Right cardiac atrium (tissue), 5 donors: ENCODE measurements around the gene TGM3. TPM values are rescaled to one million over a fixed set of nuclear protein-coding genes. Genes with fewer than 3 reads are reported as not detected.

Experiments
- ATAC-seq, 2 donors: fragments of 200-7000 bp; cut with Tn5 transposase; one replicate each; pipeline versions ENCODE4 v1.8.0 to v1.9.1; 2020; ENCODE audit warnings: moderate library complexity in 2 of 2, mild to moderate bottlenecking in 1 of 2
- DNase-seq, 3 donors: peaks; one replicate each; pipeline ENCODE4 v3.0.0-alpha.2; 2020
- H3K27ac ChIP-seq: one replicate; pipeline ENCODE4 v1.5.1; 2013; ENCODE audit warnings: mild to moderate bottlenecking, low read length, control low read depth, moderate library complexity
- H3K27me3 ChIP-seq: one replicate; pipeline ENCODE4 v1.6.1; 2013; ENCODE audit not compliant: control insufficient read depth, insufficient read depth
- H3K4me1 ChIP-seq: one replicate; pipeline ENCODE4 v1.6.1; 2013; ENCODE audit warnings: low read length; ENCODE audit not compliant: control insufficient read depth, insufficient read depth
- H3K4me3 ChIP-seq: one replicate; pipeline ENCODE4 v1.5.1; 2013; ENCODE audit warnings: low read length, control low read depth
- H3K9me3 ChIP-seq: one replicate; pipeline ENCODE4 v1.6.1; 2013; ENCODE audit warnings: low read length; ENCODE audit not compliant: control insufficient read depth
- WGBS: extraction: QIAGEN DNeasy Blood & Tissue Kit; methylation state at CpG from one replicate; pipeline ENCODE4 v1.1.7; 2013; 5-methylcytosine and 5-hydroxymethylcytosine counted together
- intact Hi-C, 4 donors: fragments of 100-400 bp; cut with DNase I; formaldehyde crosslinking; loops; one replicate each; pipeline versions ENCODE4 v1.11.0 to v1.14.0; 2022 to 2023
- polyA plus RNA-seq: library from polyadenylated mRNA; stranded (reverse); fragments of 200-250 nt; gene quantifications from one replicate; pipeline ENCODE4 v1.2.3, GENCODE V29; 2013
- total RNA-seq, 4 donors: library from RNA; stranded (reverse); fragmentation: NEBNext Ultra II Directional; extraction: Animal tissue kit (Norgen Biotek cat#: 25700); gene quantifications; one replicate each; pipeline ENCODE4 v1.2.1, GENCODE V29; 2021
- donor health status: healthy with polysubstance abuse.
- donor health status: DM: no; HTN: yes; CAD: no.
- donor health status: DM: no; HTN: no; CAD: no.
- donor health status: DM: no; HTN: yes; CAD: no; lungs with severe emphysema.
- donor health status: DM: yes; HTN: yes; CAD: no.

Gene TGM3
- total and polyA plus RNA-seq, 5 donors: 0.05 TPM; not detected in 4

- Histone ChIP-seq H3K4me3 (no peak overlapping the region), H3K9me3 (no peaks in the 10 kb centered on the region), H3K4me1 (no peaks in the 10 kb centered on the region), H3K27ac (no peak overlapping the region), H3K27me3 (no peaks in the 10 kb centered on the region)
- no peak for ATAC-seq
- DNase-seq: no peak
- intact Hi-C loops: no loop called here
- 71% methylated on average over 5 of the region's 5 CpGs for WGBS
Observed at GRCh38 chr20:2298701-2299100, 2.9 kb downstream of the TGM3 start.

- no peaks in the 10 kb centered on the region for H3K27me3 ChIP-seq
- DNase-seq (peak; percentile 45 to 73 (median 67)), ATAC-seq (peak; percentile 50 to 52)
- H3K4me1 ChIP-seq: no peaks in the 10 kb centered on the region
- intact Hi-C loops: no loop called here
- no peaks in the 10 kb centered on the region for H3K9me3 ChIP-seq
- WGBS: 67% methylated on average over 9 of the region's 9 CpGs
- H3K4me3 ChIP-seq: no peak overlapping the region
- no peak overlapping the region for H3K27ac ChIP-seq
Observed at GRCh38 chr20:2299301-2299700, 3.5 kb downstream of the TGM3 start.

GRCh38 chr20:2300002-2300401 is 4.2 kb downstream of the TGM3 start:
- Histone ChIP-seq H3K9me3 (no peaks in the 10 kb centered on the region), H3K4me3 (no peak overlapping the region), H3K4me1 (no peaks in the 10 kb centered on the region), H3K27me3 (no peaks in the 10 kb centered on the region), H3K27ac (no peak overlapping the region)
- no peak for ATAC-seq
- intact Hi-C loops: no loop called here
- DNase-seq: no peak

- H3K4me3 ChIP-seq: no peak overlapping the region
- no peaks in the 10 kb centered on the region for H3K9me3 ChIP-seq
- intact Hi-C loops: no loop called here
- ATAC-seq (no peak), DNase-seq (no peak)
- H3K27me3 ChIP-seq: no peaks in the 10 kb centered on the region
- no peaks in the 10 kb centered on the region for H3K4me1 ChIP-seq
- 84% methylated on average over 3 of the region's 3 CpGs for WGBS
- H3K27ac ChIP-seq: no peak overlapping the region
Observed at GRCh38 chr20:2300420-2300819, 4.6 kb downstream of the TGM3 start.

GRCh38 chr20:2301164-2301622 is 5.4 kb downstream of the TGM3 start:
- H3K4me1 ChIP-seq: no peaks in the 10 kb centered on the region
- no peak overlapping the region for H3K4me3 ChIP-seq
- intact Hi-C loops: no loop called here
- ATAC-seq (peak; percentile 68 to 70), DNase-seq (peak; percentile 49 to 66 (median 57))
- H3K27me3 ChIP-seq: no peaks in the 10 kb centered on the region
- H3K27ac ChIP-seq: no peak overlapping the region
- WGBS: 51% methylated on average over 5 of the region's 5 CpGs
- no peaks in the 10 kb centered on the region for H3K9me3 ChIP-seq

GRCh38 chr20:2302384-2303060 is 6.7 kb downstream of the TGM3 start:
- Histone ChIP-seq H3K9me3 (no peaks in the 10 kb centered on the region), H3K4me3 (no peak overlapping the region), H3K4me1 (no peaks in the 10 kb centered on the region), H3K27me3 (no peaks in the 10 kb centered on the region), H3K27ac (no peak overlapping the region)
- no peak for DNase-seq
- ATAC-seq: no peak
- 66% methylated on average over 9 of the region's 9 CpGs for WGBS
- intact Hi-C loops: no loop called here

- Histone ChIP-seq H3K27ac (no peak overlapping the region), H3K9me3 (no peaks in the 10 kb centered on the region), H3K4me3 (no peak overlapping the region), H3K27me3 (no peaks in the 10 kb centered on the region), H3K4me1 (no peaks in the 10 kb centered on the region)
- 62% methylated on average over 6 of the region's 6 CpGs for WGBS
- ATAC-seq (no peak), DNase-seq (no peak)
- intact Hi-C loops: no loop called here
Observed at GRCh38 chr20:2303673-2304072, 7.9 kb downstream of the TGM3 start.

- Histone ChIP-seq H3K27ac (no peak overlapping the region), H3K9me3 (no peaks in the 10 kb centered on the region), H3K27me3 (no peaks in the 10 kb centered on the region), H3K4me1 (no peaks in the 10 kb centered on the region), H3K4me3 (no peak overlapping the region)
- ATAC-seq (no peak), DNase-seq (no peak)
- 72% methylated on average over 7 of the region's 7 CpGs for WGBS
- intact Hi-C loops: no loop called here
Observed at GRCh38 chr20:2304180-2304579, 8.4 kb downstream of the TGM3 start.

- Histone ChIP-seq H3K4me1 (no peaks in the 10 kb centered on the region), H3K4me3 (no peak overlapping the region), H3K27me3 (no peaks in the 10 kb centered on the region), H3K9me3 (no peaks in the 10 kb centered on the region), H3K27ac (no peak overlapping the region)
- DNase-seq (no peak), ATAC-seq (no peak)
- 19% methylated on average over 2 of the region's 2 CpGs for WGBS
- intact Hi-C loops: no loop called here
Observed at GRCh38 chr20:2305029-2305428, 9.2 kb downstream of the TGM3 start.

- DNase-seq (no peak), ATAC-seq (no peak)
- Histone ChIP-seq H3K9me3 (no peaks in the 10 kb centered on the region), H3K4me1 (no peaks in the 10 kb centered on the region), H3K4me3 (no peak overlapping the region), H3K27ac (no peak overlapping the region), H3K27me3 (no peaks in the 10 kb centered on the region)
- intact Hi-C loops: no loop called here
- 70% methylated on average over 9 of the region's 9 CpGs for WGBS
Observed at GRCh38 chr20:2305479-2305878, 9.7 kb downstream of the TGM3 start.

- Histone ChIP-seq H3K27me3 (no peaks in the 10 kb centered on the region), H3K4me1 (no peaks in the 10 kb centered on the region), H3K27ac (no peak overlapping the region), H3K4me3 (no peak overlapping the region), H3K9me3 (no peaks in the 10 kb centered on the region)
- 78% methylated on average over 2 of the region's 2 CpGs for WGBS
- ATAC-seq (peak in 1 of 2 donors; percentile 42), DNase-seq (no peak)
- intact Hi-C loops: no loop called here
Observed at GRCh38 chr20:2305946-2306345, 10.1 kb downstream of the TGM3 start.

- Histone ChIP-seq H3K27ac (no peak overlapping the region), H3K4me1 (no peaks in the 10 kb centered on the region), H3K9me3 (no peaks in the 10 kb centered on the region), H3K27me3 (no peaks in the 10 kb centered on the region), H3K4me3 (no peak overlapping the region)
- no peak for DNase-seq
- no peak for ATAC-seq
- WGBS: 81% methylated on average over 4 of the region's 4 CpGs
- intact Hi-C loops: no loop called here
Observed at GRCh38 chr20:2307136-2307535, 11.3 kb downstream of the TGM3 start.
